GM18868 (cell line): Measurements from ENCODE around the gene EEPD1.
A peak's percentile ranks its signal among the peaks of the same experiment; 100 is the strongest.

Experiments
- ATAC-seq: cut with Tn5 transposase; IDR thresholded peaks from one replicate; pipeline ENCODE4 v1.9.1; 2021; ENCODE audit warnings: mild to moderate bottlenecking, moderate library complexity; ENCODE audit not compliant: unreplicated experiment

Gene EEPD1

DNA sequence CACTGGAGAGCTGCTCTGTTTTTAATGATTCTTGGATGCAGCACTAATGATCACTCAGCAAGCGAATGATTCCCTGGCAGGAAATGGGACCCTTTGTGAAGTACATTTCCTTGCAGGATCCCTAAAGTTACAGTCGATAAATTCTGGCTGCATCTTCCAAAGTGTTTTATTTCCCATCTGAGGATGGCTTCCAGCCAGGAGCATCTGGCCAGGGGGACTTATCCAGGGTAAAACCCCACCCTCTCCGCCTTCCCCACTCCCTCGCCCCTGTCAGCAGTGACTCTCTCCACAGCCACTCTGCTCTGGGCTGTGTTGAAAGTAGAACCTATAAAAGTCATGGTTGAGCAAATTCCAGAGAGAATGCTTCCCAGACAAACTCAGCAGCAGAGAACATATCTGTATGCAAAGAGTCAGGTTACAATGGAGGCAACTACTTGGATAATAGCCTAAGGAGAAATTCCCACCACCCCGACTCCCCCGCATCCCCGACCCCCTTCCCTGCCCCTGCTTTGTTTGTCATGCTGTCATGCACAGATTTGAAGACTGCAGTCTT, 125.6 kb downstream of the EEPD1 start:
- ATAC-seq = peak; percentile 13

DNA sequence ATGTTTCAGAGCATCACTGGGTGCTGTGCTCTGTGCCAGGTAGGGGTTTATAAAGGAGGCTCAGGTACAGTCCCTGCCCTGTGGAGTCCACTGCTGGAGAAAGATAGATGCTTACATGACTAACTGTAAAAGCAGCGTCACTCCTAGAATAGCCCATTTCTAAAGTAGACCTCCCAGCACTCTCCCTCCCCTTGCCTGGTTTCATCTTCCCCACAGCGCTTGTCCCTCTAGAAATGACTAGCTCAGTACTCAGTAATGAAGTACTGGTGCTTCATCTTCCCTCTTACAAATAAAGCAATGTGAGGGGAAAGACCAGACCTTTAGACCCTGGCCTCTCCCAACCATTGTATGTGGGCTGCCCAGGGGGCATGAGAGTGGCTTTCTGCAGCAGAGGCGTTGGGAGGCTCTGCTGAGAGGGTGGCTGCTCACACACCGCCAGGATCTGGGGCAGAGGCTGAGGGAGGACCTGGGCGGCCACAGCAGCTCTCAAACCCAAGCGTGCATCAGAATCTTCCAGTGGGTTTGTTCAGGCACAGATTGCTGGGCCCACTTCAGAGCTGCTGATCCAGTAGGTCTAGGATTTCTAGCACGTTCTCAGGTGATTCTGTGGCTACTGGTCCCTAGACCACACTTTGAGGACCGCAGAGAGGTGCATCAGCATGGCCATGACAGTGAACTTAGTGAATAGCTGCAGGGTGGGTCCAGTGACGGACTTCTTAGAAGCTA, 126.3 kb downstream of the EEPD1 start:
- ATAC-seq = peak; percentile 81

- ATAC-seq = no peak
These were observed 126.9 kb downstream of the EEPD1 start for GRCh38 chr7:36279926-36280315.

DNA sequence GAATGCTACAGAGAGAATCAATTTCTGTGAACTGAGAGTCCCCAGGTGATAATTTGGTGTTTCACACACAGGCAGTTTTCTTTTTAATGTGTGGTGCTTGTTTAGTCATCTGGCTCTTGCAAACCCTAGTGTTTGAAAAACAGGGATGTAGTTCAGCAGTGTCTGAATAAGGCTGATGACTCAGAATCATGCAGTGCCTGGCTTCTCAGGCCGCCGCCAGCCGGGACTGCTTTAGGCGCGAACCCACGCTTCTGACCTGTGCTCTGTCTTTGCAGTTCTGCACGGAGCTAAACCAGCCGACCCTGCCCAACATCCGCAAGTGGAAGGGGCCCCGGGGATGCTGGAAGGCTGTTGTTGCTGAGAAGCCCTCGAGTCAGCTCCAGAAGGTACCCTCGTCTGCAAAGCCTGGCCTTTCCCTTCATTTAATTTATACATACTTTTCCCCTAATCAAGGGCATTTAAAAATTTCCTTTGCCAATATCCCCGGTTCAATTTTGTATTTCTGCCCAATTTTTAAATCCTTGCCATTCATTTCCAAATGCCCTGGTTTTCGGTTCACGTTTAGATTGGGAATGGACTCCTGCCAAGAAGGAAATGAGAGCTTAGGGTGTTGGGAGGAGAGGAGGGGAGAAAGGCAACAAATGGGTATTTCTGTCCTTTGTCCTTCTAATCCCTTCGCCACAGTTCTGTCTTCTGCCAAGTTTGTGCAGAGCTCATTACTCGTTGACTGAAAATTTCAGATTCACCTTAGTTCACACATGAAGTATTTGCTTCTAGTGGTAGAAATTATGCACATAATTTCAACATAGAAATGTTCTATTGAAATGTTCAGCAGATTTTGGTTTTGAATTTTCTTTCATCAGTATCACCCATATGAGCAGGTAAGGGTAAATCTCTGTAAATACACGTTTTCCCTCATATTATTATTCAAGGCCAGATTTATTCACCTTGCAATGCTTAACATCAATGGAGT, 128.1 kb downstream of the EEPD1 start:
- peak; percentile 40 for ATAC-seq

- ATAC-seq = no peak
These were observed 129.1 kb downstream of the EEPD1 start for GRCh38 chr7:36281945-36282717.

DNA sequence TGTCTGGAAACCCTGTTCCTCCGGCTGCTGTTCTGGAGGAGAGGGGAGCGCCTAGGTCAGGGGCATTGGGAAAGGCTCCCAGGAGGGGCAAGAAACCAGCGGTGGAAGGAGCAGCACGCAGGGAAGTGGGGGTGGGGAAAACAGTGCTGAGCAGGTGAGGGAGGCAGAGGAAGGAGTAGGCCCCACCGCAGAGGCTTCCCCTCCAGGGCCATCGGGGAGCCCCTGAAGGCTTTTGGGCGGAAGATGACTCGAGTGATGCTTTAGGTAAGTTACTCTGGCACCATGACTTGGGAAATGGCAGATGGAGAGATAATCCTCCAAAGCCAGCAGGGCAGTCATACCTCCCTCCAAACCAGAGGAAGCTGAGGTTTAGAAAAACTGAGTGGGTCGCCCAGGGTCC, 130.1 kb downstream of the EEPD1 start:
- ATAC-seq = no peak

DNA sequence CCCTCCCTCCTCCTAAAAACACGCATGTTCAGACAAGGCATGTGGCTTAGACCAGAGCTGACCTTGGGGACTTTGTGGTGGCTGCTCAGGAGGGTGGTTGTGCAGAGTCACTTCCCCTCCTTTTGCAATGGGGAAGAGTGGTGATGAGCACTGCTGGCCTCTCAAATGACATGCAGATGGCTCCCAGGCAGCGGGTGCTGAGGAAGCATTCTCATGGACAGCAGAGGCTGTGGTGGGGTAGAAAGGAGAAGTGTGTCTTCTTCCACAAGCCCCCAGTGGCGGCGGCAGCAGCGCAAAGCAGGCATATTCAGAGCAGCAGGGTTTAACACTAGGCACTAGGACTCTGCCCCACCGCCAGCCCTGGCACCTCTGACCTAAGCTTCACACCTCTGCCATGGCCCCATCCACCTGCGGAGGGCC, 130.7 kb downstream of the EEPD1 start:
- peak; percentile 36 for ATAC-seq

- no peak for ATAC-seq
These were observed 131.5 kb downstream of the EEPD1 start for GRCh38 chr7:36284456-36285090.

DNA sequence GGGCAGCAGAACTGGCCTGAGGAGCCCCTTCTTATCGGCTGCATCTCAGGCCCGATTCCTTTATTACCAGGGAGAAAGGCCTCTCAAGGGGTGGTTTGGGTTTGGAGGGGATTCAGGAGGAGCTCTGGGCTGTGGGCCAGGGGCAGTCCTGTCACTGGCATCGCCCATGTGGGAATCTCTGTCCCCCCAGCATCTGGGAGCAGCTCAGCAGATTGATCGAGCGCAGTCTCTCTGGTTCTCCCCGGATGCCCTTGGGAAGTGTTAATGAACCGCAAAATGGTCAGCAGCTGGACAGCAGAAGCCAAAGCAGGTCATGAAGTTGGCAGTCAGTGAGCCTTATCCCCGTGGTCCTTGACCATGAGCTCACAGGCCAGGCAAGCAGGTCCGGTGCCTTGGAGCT, 132.2 kb downstream of the EEPD1 start:
- no peak for ATAC-seq

GRCh38 chr7:36286226-36286625, 133.2 kb downstream of the EEPD1 start:
- peak; percentile 29 for ATAC-seq

DNA sequence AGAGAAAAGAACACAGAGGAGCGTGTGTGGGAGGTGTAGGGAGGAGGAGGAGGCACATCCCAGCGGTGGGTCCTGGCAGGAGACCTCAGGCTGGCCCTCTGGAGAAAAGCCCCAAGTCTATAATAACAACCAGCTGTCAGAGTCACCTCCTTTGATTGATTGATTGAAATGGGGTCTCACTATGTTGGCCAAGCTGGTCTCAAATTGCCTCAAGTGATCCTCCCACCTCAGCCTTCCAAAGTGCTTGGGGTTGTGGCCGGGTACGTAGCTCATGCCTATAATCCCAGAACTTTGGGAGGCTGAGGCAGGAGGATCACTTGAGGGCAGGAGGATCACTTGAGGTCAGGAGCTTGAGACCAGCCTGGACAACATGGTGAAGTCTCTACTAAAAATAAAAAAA, 133.6 kb downstream of the EEPD1 start:
- no peak for ATAC-seq

DNA sequence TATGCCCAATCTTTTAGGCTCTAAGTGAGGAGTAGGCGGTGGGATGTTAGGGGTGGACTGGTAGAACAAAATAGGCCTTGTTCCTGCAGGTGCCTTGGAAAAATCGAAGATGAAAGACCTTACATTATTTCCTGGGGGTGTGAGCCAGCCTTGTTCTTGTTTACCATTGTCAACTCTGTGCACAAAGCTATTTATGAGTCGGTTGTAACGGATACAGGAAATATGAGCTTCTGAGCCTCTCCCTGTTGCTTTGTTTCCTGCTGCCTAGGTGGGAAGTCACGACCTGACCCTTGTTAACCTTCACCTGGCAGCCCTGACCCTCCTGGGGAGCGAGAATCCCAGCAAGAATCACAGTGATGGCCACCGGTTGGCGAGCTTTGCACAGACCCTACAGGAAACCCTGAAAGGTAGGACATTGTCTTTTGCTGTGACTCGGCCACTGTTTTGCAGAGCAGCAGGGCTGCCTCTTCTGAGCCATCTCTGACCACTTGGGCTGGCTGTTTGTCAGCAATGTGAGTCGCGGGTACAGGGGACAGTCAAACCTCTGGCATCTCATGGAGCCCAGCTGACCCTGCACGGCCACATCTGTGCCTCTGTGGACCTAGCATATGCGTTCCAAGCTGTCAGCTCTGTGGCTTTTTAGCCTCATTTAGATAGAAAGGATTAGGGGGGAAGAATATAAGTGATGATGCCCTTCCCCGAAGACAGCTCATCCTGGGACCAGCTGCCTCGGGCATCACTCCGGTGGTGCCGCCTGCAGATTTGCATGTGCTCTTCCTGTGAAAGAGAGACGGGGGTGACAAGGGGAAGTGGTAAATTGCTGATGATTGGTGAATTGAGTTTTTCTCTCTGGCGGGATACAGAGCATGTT, 134.6 kb downstream of the EEPD1 start:
- peak; percentile 32 for ATAC-seq

DNA sequence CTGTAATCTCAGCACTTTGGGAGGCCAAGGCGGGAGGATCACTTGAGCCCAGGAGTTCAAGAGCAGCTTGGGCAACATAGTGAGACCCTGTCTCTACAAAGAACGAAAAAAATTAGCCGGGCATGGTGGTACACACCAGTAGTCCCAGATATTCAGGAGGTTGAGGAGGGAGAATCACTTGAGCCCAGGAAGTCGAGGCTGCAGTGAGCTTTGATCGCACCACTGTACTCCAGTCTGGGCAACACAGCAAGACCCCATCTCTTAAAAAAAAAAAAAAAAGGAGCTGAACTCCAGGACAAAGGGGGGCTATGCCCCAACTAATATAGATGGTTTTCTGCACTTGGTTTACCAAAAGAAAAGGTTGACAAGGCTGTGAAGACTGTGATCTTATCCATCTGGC, 135.4 kb downstream of the EEPD1 start:
- ATAC-seq = no peak

DNA sequence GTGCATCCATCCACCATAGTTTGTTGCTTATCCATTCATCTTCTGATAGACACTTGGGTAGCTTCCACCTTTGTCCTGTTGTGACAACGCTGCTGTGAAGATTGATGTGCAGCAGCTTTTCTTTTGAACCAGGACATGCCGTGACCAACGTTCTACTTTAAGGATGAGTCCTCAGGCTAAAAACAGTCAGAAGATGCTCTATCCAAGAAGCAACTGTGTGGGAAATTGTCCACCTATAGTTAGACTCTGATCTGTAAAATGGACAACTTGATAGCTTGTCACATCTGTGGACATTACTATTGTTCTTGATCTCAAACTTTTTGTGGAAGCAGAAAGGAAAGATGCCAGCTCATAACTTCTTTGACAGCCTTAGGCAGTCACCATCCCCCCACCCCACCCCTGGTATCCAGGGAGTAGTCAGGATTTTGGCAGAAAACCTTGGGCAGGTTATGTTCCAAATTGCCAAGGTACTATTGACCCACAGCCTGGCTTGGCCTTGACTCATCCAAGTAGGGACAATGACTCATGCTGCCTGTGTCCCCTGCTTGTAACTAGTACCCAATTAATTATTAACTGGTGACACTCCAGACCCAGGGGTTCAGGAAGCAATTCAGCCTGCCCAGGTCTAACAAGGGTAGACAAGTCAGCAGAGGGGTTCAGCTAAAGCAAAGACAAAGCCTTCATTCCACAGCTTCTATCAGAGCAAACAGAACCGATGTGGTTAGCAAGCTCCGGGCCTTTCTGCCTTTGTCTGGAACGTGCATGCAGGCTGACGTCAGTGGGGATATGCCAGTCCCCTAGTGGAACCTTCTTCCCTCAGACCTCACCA, 137.0 kb downstream of the EEPD1 start:
- ATAC-seq = no peak

GRCh38 chr7:36291387-36292316, 138.6 kb downstream of the EEPD1 start:
- ATAC-seq = no peak

DNA sequence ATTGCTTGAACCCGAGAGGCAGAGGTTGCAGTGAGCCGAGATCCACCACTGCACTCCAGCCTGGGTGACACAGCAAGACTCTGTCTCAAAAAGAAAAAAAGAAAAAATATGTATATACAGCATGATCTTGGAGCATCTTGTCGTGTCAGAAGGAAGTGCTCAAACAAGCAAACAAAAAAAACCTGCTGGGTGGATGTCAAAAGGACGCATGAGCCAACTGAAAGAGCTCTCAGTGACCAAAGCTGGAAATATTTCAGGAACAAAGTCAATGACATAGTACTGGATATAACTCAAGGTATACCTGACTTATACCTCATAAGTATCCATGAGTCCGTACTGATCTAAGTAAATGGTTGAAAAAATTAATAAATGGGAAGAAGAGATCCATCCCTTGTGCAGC, 142.0 kb downstream of the EEPD1 start:
- no peak for ATAC-seq

- ATAC-seq = no peak
These were observed 143.2 kb downstream of the EEPD1 start for GRCh38 chr7:36296284-36296683.
